Ishikawa (cell line): ENCODE measurements around the gene DMD.

Source experiments
- TAF1 ChIP-seq: IDR thresholded peaks from 2 replicates; pipeline ENCODE4 v1.6.1; 2012; ENCODE audit warnings: low read depth, mild to moderate bottlenecking
- TF ChIP-seq, protein P1 (sequence below): IDR thresholded peaks from 2 replicates; pipeline ENCODE4 v1.6.1; 2012

DNA sequence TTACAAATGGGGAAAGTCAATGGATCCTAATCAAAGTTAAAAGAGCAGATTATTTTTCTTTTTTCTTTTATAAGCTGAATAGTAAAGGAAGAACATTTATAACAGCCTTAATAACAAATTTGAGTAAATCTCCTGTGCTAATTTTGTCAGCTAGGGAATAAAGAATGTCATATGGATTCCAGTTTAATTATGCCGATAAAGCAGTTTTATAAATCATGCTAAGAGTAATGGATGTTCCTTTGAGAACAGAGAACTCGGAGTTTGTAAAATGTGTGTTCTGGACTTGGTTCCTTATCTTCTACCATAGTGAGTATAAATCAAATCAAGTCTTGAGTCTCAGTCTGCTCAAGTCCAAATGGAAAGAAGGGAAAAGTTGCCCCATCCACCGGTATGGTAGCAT, 1959.2 kb downstream of the DMD start:
- no peak for TF ChIP-seq TAF1
- TF ChIP-seq, protein P1, sequence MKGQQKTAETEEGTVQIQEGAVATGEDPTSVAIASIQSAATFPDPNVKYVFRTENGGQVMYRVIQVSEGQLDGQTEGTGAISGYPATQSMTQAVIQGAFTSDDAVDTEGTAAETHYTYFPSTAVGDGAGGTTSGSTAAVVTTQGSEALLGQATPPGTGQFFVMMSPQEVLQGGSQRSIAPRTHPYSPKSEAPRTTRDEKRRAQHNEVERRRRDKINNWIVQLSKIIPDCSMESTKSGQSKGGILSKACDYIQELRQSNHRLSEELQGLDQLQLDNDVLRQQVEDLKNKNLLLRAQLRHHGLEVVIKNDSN: no peak
